ENCODE data around the gene SIK2. TPM values are rescaled to one million over a fixed set of nuclear protein-coding genes. Genes with fewer than 3 reads are reported as not detected.

The SIK2 gene
- total RNA-seq, 1 donor from 2014 or later, result 14.3 TPM

GRCh38 chr11:111606986-111607385 lies 4.7 kb downstream of the SIK2 start:
- Histone ChIP-seq H3K9me3 (ENCODE audit: insufficient read depth, low read depth, low read length) (no peaks in the 10 kb centered on the region), H3K4me3 (ENCODE audit: insufficient read depth, low read depth, low read length) (no peak overlapping the region), H3K27me3 (ENCODE audit: insufficient read depth, low read length) (no peaks in the 10 kb centered on the region), H3K4me2 (ENCODE audit: low read length) (peak overlapping the region; percentile 22), H3K4me1 (ENCODE audit: insufficient read depth, low read length) (peaks cover 8% of the 10 kb centered on the region), H3K79me2 (ENCODE audit: insufficient read depth, low read length) (peaks cover 77% of the 10 kb centered on the region), H4K20me1 (ENCODE audit: insufficient read depth, low read length) (peaks cover 21% of the 10 kb centered on the region), H3K36me3 (ENCODE audit: insufficient read depth, low read length) (no peaks in the 10 kb centered on the region), H2AFZ (ENCODE audit: low read depth, low read length) (no peak overlapping the region), H3K9ac (ENCODE audit: low read length) (no peak overlapping the region), H3K27ac (ENCODE audit: low read depth, low read length) (no peak overlapping the region)
- no peaks in the 10 kb centered on the region for H3K36me3 Mint-ChIP-seq (ENCODE audit: low read depth, unreplicated experiment)
- peaks cover 4% of the 10 kb centered on the region for H3K4me1 Mint-ChIP-seq (ENCODE audit: low read depth, unreplicated experiment)
- no peak overlapping the region for H3K27ac Mint-ChIP-seq (ENCODE audit: unreplicated experiment)
- FAIRE-seq (no peak), DNase-seq (ENCODE audit: low read depth) (peak; percentile 48)
- no peak overlapping the region for H3K4me3 Mint-ChIP-seq (ENCODE audit: unreplicated experiment)
- H3K27me3 Mint-ChIP-seq (ENCODE audit: low read depth, unreplicated experiment), result no peaks in the 10 kb centered on the region
- TF ChIP-seq EZH2 (IDR thresholded peaks at IDR 0.05; ENCODE audit: insufficient read depth, low read length), result no peak
- TF ChIP-seq CTCF (IDR thresholded peaks at IDR 0.05; ENCODE audit: insufficient read depth, low read depth, low read length), result no peak
- no peaks in the 10 kb centered on the region for H3K9me3 Mint-ChIP-seq (ENCODE audit: unreplicated experiment)

GRCh38 chr11:111607751-111608150 lies 5.5 kb downstream of the SIK2 start:
- H3K9ac ChIP-seq (ENCODE audit: low read length), result no peak overlapping the region
- H3K27ac ChIP-seq (ENCODE audit: low read depth, low read length), result no peak overlapping the region
- no peaks in the 10 kb centered on the region for H3K27me3 ChIP-seq (ENCODE audit: insufficient read depth, low read length)
- H3K27ac Mint-ChIP-seq (ENCODE audit: unreplicated experiment), result no peak overlapping the region
- FAIRE-seq, result no peak
- no peaks in the 10 kb centered on the region for H3K9me3 Mint-ChIP-seq (ENCODE audit: unreplicated experiment)
- TF ChIP-seq EZH2 (IDR thresholded peaks at IDR 0.05; ENCODE audit: insufficient read depth, low read length) (no peak), CTCF (IDR thresholded peaks at IDR 0.05; ENCODE audit: insufficient read depth, low read depth, low read length) (no peak)
- H3K4me1 ChIP-seq (ENCODE audit: insufficient read depth, low read length), result peaks cover 8% of the 10 kb centered on the region
- H4K20me1 ChIP-seq (ENCODE audit: insufficient read depth, low read length), result peaks cover 25% of the 10 kb centered on the region
- DNase-seq (ENCODE audit: low read depth), result no peak
- no peaks in the 10 kb centered on the region for H3K36me3 Mint-ChIP-seq (ENCODE audit: low read depth, unreplicated experiment)
- H3K4me3 Mint-ChIP-seq (ENCODE audit: unreplicated experiment), result no peak overlapping the region
- H2AFZ ChIP-seq (ENCODE audit: low read depth, low read length), result no peak overlapping the region
- no peak overlapping the region for H3K4me2 ChIP-seq (ENCODE audit: low read length)
- no peaks in the 10 kb centered on the region for H3K9me3 ChIP-seq (ENCODE audit: insufficient read depth, low read depth, low read length)
- H3K4me3 ChIP-seq (ENCODE audit: insufficient read depth, low read depth, low read length), result no peak overlapping the region
- peaks cover 8% of the 10 kb centered on the region for H3K4me1 Mint-ChIP-seq (ENCODE audit: low read depth, unreplicated experiment)
- no peaks in the 10 kb centered on the region for H3K27me3 Mint-ChIP-seq (ENCODE audit: low read depth, unreplicated experiment)
- no peaks in the 10 kb centered on the region for H3K36me3 ChIP-seq (ENCODE audit: insufficient read depth, low read length)
- peaks cover 74% of the 10 kb centered on the region for H3K79me2 ChIP-seq (ENCODE audit: insufficient read depth, low read length)

- H3K4me1 ChIP-seq (ENCODE audit: insufficient read depth, low read length), result no peaks in the 10 kb centered on the region
- no peak overlapping the region for H3K4me2 ChIP-seq (ENCODE audit: low read length)
- no peak for TF ChIP-seq CTCF (IDR thresholded peaks at IDR 0.05; ENCODE audit: insufficient read depth, low read depth, low read length)
- no peak for TF ChIP-seq EZH2 (IDR thresholded peaks at IDR 0.05; ENCODE audit: insufficient read depth, low read length)
- no peaks in the 10 kb centered on the region for H3K9me3 ChIP-seq (ENCODE audit: insufficient read depth, low read depth, low read length)
- FAIRE-seq (no peak), DNase-seq (ENCODE audit: low read depth) (peak; percentile 55)
- no peak overlapping the region for H3K9ac ChIP-seq (ENCODE audit: low read length)
- H3K4me3 ChIP-seq (ENCODE audit: insufficient read depth, low read depth, low read length), result no peak overlapping the region
- no peaks in the 10 kb centered on the region for H3K9me3 Mint-ChIP-seq (ENCODE audit: unreplicated experiment)
- H3K79me2 ChIP-seq (ENCODE audit: insufficient read depth, low read length), result peaks cover 34% of the 10 kb centered on the region
- no peaks in the 10 kb centered on the region for H3K27me3 ChIP-seq (ENCODE audit: insufficient read depth, low read length)
- no peak overlapping the region for H3K27ac ChIP-seq (ENCODE audit: low read depth, low read length)
- H4K20me1 ChIP-seq (ENCODE audit: insufficient read depth, low read length), result peaks cover 4% of the 10 kb centered on the region
- H3K4me3 Mint-ChIP-seq (ENCODE audit: unreplicated experiment), result no peak overlapping the region
- no peak overlapping the region for H2AFZ ChIP-seq (ENCODE audit: low read depth, low read length)
- peaks cover 8% of the 10 kb centered on the region for H3K4me1 Mint-ChIP-seq (ENCODE audit: low read depth, unreplicated experiment)
- H3K27me3 Mint-ChIP-seq (ENCODE audit: low read depth, unreplicated experiment), result no peaks in the 10 kb centered on the region
- no peak overlapping the region for H3K27ac Mint-ChIP-seq (ENCODE audit: unreplicated experiment)
- H3K36me3 ChIP-seq (ENCODE audit: insufficient read depth, low read length), result no peaks in the 10 kb centered on the region
- H3K36me3 Mint-ChIP-seq (ENCODE audit: low read depth, unreplicated experiment), result no peaks in the 10 kb centered on the region
Observed at GRCh38 chr11:111612224-111612623, 10.0 kb downstream of the SIK2 start.
